Measurements from ENCODE around the gene ZHX3. TPM values are rescaled to one million over a fixed set of nuclear protein-coding genes. Genes with fewer than 3 reads are reported as not detected.

ZHX3 gene
- total and polyA plus RNA-seq, 4 donors: 3.2 to 30.0 (median 8.0) TPM

DNA sequence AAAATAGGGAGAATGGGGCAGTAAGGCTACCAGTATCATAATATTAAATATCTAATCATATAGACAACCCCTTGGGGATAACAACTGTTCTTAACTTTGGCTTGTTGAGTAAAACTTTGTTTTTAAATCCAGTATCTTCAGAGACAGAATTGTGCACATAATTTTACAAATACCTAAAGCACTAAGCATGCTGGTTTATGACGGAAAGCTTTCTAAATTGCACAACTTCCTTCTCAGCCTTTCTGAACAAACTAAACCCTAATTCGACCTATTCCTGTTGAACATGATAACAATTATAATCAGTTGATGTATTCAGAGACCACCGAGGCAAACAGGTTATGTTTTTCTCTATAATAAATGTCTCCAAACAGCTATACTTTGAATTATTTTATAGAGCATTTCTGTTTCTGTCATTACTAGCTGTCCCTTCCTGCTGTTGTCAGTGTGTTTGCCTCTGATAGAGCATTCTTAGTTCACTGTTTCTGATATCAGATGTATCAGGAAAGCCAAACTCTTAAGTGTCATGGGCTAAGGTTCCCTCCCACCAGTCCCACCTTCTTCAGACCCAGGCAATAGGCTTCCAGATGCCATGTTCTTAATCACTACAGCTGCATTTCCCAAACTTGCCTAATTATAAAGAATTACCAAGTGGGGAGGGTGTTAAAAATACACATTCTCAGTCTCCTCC lies 8.7 kb downstream of the ZHX3 start (continued):
- TF ChIP-seq, protein P1, sequence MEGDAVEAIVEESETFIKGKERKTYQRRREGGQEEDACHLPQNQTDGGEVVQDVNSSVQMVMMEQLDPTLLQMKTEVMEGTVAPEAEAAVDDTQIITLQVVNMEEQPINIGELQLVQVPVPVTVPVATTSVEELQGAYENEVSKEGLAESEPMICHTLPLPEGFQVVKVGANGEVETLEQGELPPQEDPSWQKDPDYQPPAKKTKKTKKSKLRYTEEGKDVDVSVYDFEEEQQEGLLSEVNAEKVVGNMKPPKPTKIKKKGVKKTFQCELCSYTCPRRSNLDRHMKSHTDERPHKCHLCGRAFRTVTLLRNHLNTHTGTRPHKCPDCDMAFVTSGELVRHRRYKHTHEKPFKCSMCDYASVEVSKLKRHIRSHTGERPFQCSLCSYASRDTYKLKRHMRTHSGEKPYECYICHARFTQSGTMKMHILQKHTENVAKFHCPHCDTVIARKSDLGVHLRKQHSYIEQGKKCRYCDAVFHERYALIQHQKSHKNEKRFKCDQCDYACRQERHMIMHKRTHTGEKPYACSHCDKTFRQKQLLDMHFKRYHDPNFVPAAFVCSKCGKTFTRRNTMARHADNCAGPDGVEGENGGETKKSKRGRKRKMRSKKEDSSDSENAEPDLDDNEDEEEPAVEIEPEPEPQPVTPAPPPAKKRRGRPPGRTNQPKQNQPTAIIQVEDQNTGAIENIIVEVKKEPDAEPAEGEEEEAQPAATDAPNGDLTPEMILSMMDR (IDR thresholded peaks at IDR 0.05; ENCODE audit: low read depth, low read length, missing input control): no peak
- TF ChIP-seq RAD21 (IDR thresholded peaks at IDR 0.05) (no peak), JUND (IDR thresholded peaks at IDR 0.05) (no peak), FOXA1 (IDR thresholded peaks at IDR 0.05) (no peak), FOXA2 (IDR thresholded peaks at IDR 0.05) (no peak), HNF4G (IDR thresholded peaks at IDR 0.05) (no peak)
- TF ChIP-seq, protein P2, sequence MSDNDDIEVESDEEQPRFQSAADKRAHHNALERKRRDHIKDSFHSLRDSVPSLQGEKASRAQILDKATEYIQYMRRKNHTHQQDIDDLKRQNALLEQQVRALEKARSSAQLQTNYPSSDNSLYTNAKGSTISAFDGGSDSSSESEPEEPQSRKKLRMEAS (IDR thresholded peaks at IDR 0.05): no peak
- TF ChIP-seq, protein P3, sequence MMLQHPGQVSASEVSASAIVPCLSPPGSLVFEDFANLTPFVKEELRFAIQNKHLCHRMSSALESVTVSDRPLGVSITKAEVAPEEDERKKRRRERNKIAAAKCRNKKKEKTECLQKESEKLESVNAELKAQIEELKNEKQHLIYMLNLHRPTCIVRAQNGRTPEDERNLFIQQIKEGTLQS (IDR thresholded peaks at IDR 0.05): no peak

DNA sequence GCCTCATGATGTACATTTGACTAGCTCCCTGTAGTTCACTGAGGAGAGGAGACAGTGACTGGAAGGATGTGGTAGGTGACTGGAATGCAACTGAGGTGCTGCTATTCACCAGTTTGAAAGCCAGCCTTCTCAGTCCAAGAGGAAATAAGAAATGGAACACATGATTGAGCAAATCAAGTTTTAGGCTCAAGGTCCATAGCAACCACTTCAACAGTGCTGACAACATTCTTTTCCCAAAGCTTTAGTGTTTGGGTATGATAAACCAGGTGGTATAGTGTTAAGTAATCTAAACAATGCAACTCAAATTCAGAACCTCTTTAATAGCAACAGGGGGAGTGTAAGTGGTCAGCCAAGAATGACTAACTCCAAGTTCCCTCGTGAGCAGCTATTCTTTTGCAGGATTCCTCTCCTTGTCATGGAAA lies 9.2 kb downstream of the ZHX3 start:
- WGBS: 48% methylated on average over 1 of the region's 1 CpG
- Histone ChIP-seq H3K9me3 (ENCODE audit: control insufficient read depth in 4 of 4, low read length in 3 of 4) (no peaks in the 10 kb centered on the region), H3K27ac (ENCODE audit: low read depth in 1 of 2, low read length in 2 of 2) (peak overlapping the region; percentile 64 to 70), H3K4me1 (ENCODE audit: control insufficient read depth in 4 of 4, insufficient read depth in 4 of 4, low read length in 3 of 4) (peaks cover 8 to 27% (median 14%) of the 10 kb centered on the region in 4 donors), H3K36me3 (ENCODE audit: control insufficient read depth in 4 of 4, insufficient read depth in 3 of 4, low read depth in 1 of 4, low read length in 3 of 4) (peaks cover 0 to 2% (median 0%) of the 10 kb centered on the region in 4 donors), H3K27me3 (ENCODE audit: control insufficient read depth in 4 of 4, insufficient read depth in 4 of 4, low read length in 3 of 4) (no peaks in the 10 kb centered on the region), H3K4me3 (ENCODE audit: low read depth in 1 of 3, low read length in 3 of 3) (no peak overlapping the region), H3K9ac (ENCODE audit: low read depth in 1 of 2, low read length in 2 of 2) (no peak overlapping the region)
- no peak for DNase-seq (ENCODE audit: low spot score)
- TF ChIP-seq RXRA (IDR thresholded peaks at IDR 0.05) (peak in 1 of 2 donors; percentile 4), SP1 (IDR thresholded peaks at IDR 0.05) (peak; percentile 9), FOXA1 (IDR thresholded peaks at IDR 0.05) (peak; percentile 16), HNF4A (conservative IDR thresholded peaks at IDR 0.05) (peak; percentile 56 to 60), HNF4G (IDR thresholded peaks at IDR 0.05) (no peak)

DNA sequence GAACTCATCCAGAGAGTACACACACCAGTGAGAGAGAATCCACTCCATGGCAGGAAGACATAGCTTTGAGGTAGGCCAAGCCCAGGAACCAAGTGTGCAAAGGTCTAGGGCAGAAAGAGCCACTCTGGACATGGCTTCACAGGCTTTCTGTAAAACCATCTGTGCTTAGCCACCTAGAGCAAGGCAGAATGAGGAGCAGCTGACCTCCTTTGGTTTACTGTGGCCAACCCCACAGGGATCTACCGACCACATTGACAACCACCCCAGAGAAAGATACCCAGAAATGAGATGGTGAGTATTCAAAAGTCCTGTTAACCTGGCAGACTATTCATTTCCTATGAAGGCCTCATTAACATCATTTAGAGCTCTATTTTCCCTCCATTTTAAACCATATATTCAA lies 10.5 kb downstream of the ZHX3 start:
- DNase-seq (ENCODE audit: low spot score): no peak
- WGBS: 95% methylated on average over 1 of the region's 1 CpG
- TF ChIP-seq RXRA (IDR thresholded peaks at IDR 0.05) (no peak), NR2F2 (IDR thresholded peaks at IDR 0.05) (no peak), JUND (IDR thresholded peaks at IDR 0.05) (no peak), HNF4G (IDR thresholded peaks at IDR 0.05) (no peak), EGR1 (IDR thresholded peaks at IDR 0.05; ENCODE audit: low read depth in 2 of 2) (no peak)
- TF ChIP-seq, protein P4, sequence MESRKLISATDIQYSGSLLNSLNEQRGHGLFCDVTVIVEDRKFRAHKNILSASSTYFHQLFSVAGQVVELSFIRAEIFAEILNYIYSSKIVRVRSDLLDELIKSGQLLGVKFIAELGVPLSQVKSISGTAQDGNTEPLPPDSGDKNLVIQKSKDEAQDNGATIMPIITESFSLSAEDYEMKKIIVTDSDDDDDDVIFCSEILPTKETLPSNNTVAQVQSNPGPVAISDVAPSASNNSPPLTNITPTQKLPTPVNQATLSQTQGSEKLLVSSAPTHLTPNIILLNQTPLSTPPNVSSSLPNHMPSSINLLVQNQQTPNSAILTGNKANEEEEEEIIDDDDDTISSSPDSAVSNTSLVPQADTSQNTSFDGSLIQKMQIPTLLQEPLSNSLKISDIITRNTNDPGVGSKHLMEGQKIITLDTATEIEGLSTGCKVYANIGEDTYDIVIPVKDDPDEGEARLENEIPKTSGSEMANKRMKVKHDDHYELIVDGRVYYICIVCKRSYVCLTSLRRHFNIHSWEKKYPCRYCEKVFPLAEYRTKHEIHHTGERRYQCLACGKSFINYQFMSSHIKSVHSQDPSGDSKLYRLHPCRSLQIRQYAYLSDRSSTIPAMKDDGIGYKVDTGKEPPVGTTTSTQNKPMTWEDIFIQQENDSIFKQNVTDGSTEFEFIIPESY (IDR thresholded peaks at IDR 0.05): no peak
- TF ChIP-seq, protein P2 (IDR thresholded peaks at IDR 0.05): no peak
- Histone ChIP-seq H3K4me3 (ENCODE audit: low read depth in 1 of 3, low read length in 3 of 3) (no peak overlapping the region), H3K9me3 (ENCODE audit: control insufficient read depth in 4 of 4, low read length in 3 of 4) (no peaks in the 10 kb centered on the region), H3K27ac (ENCODE audit: low read depth in 1 of 2, low read length in 2 of 2) (no peak overlapping the region), H3K36me3 (ENCODE audit: control insufficient read depth in 4 of 4, insufficient read depth in 3 of 4, low read depth in 1 of 4, low read length in 3 of 4) (no peaks in the 10 kb centered on the region), H3K27me3 (ENCODE audit: control insufficient read depth in 4 of 4, insufficient read depth in 4 of 4, low read length in 3 of 4) (no peaks in the 10 kb centered on the region), H3K4me1 (ENCODE audit: control insufficient read depth in 4 of 4, insufficient read depth in 4 of 4, low read length in 3 of 4) (peaks cover 8 to 23% (median 14%) of the 10 kb centered on the region in 4 donors), H3K9ac (ENCODE audit: low read depth in 1 of 2, low read length in 2 of 2) (no peak overlapping the region)

All from liver (tissue), 9 donors.